ENCODE measurements around the gene TMEM212. TPM values are rescaled to one million over a fixed set of nuclear protein-coding genes. Genes with fewer than 3 reads are reported as not detected.

The TMEM212 gene
- total and polyA plus RNA-seq, 9 of the 15 experiments (the other 6 are each of a cell fraction or from before 2014, with no cell fraction given), result not detected

- TF ChIP-seq ZNF324 (CRISPR knock-in tag; IDR thresholded peaks at IDR 0.05) (no peak), MAZ (CRISPR knock-in tag; conservative IDR thresholded peaks at IDR 0.05 in 1 of 2, IDR thresholded peaks at IDR 0.05 in 1 of 2) (no peak), ARID1B (IDR thresholded peaks at IDR 0.05) (no peak), HMG20A (CRISPR knock-in tag; conservative IDR thresholded peaks at IDR 0.05) (no peak), ZNF316 (IDR thresholded peaks at IDR 0.05) (no peak), PTBP1 (IDR thresholded peaks at IDR 0.05; ENCODE audit: low read depth, low read length) (no peak), KLF13 (tag; IDR thresholded peaks at IDR 0.05; ENCODE audit: borderline replicate concordance, low read depth) (no peak), RBFOX2 (IDR thresholded peaks at IDR 0.05; ENCODE audit: low read depth, low read length) (no peak), ZFP1 (CRISPR knock-in tag; IDR thresholded peaks at IDR 0.05) (no peak), SMAD1 (IDR thresholded peaks at IDR 0.05; ENCODE audit: low read depth, low read length, partially characterized antibody) (no peak)
- TF ChIP-seq, protein P1, sequence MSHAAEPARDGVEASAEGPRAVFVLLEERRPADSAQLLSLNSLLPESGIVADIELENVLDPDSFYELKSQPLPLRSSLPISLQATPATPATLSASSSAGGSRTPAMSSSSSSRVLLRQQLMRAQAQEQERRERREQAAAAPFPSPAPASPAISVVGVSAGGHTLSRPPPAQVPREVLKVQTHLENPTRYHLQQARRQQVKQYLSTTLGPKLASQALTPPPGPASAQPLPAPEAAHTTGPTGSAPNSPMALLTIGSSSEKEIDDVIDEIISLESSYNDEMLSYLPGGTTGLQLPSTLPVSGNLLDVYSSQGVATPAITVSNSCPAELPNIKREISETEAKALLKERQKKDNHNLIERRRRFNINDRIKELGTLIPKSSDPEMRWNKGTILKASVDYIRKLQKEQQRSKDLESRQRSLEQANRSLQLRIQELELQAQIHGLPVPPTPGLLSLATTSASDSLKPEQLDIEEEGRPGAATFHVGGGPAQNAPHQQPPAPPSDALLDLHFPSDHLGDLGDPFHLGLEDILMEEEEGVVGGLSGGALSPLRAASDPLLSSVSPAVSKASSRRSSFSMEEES (CRISPR knock-in tag; IDR thresholded peaks at IDR 0.05), result no peak
- TF ChIP-seq, protein P2, sequence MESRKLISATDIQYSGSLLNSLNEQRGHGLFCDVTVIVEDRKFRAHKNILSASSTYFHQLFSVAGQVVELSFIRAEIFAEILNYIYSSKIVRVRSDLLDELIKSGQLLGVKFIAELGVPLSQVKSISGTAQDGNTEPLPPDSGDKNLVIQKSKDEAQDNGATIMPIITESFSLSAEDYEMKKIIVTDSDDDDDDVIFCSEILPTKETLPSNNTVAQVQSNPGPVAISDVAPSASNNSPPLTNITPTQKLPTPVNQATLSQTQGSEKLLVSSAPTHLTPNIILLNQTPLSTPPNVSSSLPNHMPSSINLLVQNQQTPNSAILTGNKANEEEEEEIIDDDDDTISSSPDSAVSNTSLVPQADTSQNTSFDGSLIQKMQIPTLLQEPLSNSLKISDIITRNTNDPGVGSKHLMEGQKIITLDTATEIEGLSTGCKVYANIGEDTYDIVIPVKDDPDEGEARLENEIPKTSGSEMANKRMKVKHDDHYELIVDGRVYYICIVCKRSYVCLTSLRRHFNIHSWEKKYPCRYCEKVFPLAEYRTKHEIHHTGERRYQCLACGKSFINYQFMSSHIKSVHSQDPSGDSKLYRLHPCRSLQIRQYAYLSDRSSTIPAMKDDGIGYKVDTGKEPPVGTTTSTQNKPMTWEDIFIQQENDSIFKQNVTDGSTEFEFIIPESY (CRISPR knock-in tag; IDR thresholded peaks at IDR 0.05), result no peak
Observed at GRCh38 chr3:171881251-171881650, 38.1 kb downstream of the TMEM212 start (continued).
